ENCODE measurements around the gene SEC24B.

SEC24B gene

GRCh38 chr4:109588176-109588575, 154.6 kb downstream of the SEC24B start:
- DNase-seq, result no peak

GRCh38 chr4:109589119-109589518, 155.5 kb downstream of the SEC24B start:
- DNase-seq, result no peak

- DNase-seq, result no peak
Measured at GRCh38 chr4:109589605-109590004, 156.0 kb downstream of the SEC24B start.

All from inflammatory macrophage treated with lipopolysaccharide for 4 hours (primary cell).